IPS DF 6.9 (cell line): ENCODE measurements around the gene TOX3.

Experiments used
- DNase-seq: peaks from one replicate; pipeline ENCODE4 v3.0.0-alpha.2; 2013; ENCODE audit warnings: low read depth, low spot score
- H3K27ac ChIP-seq: one replicate; pipeline ENCODE4 v1.5.1; 2013; ENCODE audit warnings: low read length, control low read depth
- H3K27me3 ChIP-seq: 2 replicates; pipeline ENCODE4 v1.6.1; 2013; ENCODE audit warnings: mild to moderate bottlenecking, low read length; ENCODE audit not compliant: control insufficient read depth, insufficient read depth
- H3K36me3 ChIP-seq: 2 replicates; pipeline ENCODE4 v1.6.1; 2013; ENCODE audit warnings: low read length; ENCODE audit not compliant: control insufficient read depth, insufficient read depth
- H3K4me1 ChIP-seq: 2 replicates; pipeline ENCODE4 v1.6.1; 2013; ENCODE audit warnings: low read length; ENCODE audit not compliant: control insufficient read depth, insufficient read depth
- H3K4me3 ChIP-seq: 2 replicates; pipeline ENCODE4 v1.5.1; 2013; ENCODE audit warnings: mild to moderate bottlenecking, low read length
- H3K9me3 ChIP-seq: 2 replicates; pipeline ENCODE4 v1.6.1; 2013; ENCODE audit warnings: low read length, inconsistent platforms; ENCODE audit not compliant: control insufficient read depth, insufficient read depth
- WGBS: extraction: QIAGEN DNeasy Blood & Tissue Kit; methylation state at CpG from one replicate; pipeline ENCODE4 v1.1.7; 2013; ENCODE audit warnings: mixed read lengths, missing lambda C conversion rate; ENCODE audit not compliant: insufficient read length, insufficient coverage; 5-methylcytosine and 5-hydroxymethylcytosine counted together

TOX3 gene

DNA sequence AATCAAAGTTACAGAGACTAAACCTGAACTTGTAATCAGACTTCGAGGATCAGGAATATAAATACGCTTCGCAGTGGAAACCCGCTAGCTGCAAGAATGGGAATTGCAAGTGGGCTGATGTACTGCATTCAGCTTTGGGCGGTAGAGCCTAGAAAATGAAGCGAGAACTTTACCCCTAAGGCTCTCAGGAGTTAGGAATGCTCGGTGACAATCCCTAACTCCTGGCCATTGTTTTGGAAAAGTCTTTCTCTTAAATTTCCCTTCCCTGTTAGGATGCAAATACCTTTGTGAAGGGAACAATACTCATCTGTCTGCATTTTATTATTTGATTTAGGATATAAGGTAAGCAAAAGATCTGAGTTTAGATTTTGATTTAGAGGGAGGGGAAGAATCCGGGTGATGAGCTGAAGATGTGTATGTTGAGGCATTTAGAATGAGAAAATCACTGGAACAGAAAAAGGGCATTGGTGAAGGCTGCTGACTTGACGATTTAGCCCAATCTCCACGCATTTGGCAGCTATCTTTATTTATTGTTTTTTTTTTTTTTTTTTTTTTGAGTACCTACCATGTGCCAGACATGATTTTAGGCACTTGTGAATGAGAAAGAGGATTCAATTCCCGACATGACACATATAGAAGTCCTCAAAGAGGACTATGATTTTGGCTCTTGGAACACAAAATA lies 2.2 kb upstream of the TOX3 start:
- Histone ChIP-seq H3K27ac (no peak overlapping the region), H3K4me1 (peaks cover 4% of the 10 kb centered on the region; the same call in 1 of the 2 replicates), H3K4me3 (no peak overlapping the region), H3K27me3 (peaks cover 9% of the 10 kb centered on the region), H3K36me3 (no peaks in the 10 kb centered on the region), H3K9me3 (no peaks in the 10 kb centered on the region)
- peak; percentile 48 for DNase-seq
- 100% methylated on average over 1 of the region's 11 CpGs for WGBS

DNA sequence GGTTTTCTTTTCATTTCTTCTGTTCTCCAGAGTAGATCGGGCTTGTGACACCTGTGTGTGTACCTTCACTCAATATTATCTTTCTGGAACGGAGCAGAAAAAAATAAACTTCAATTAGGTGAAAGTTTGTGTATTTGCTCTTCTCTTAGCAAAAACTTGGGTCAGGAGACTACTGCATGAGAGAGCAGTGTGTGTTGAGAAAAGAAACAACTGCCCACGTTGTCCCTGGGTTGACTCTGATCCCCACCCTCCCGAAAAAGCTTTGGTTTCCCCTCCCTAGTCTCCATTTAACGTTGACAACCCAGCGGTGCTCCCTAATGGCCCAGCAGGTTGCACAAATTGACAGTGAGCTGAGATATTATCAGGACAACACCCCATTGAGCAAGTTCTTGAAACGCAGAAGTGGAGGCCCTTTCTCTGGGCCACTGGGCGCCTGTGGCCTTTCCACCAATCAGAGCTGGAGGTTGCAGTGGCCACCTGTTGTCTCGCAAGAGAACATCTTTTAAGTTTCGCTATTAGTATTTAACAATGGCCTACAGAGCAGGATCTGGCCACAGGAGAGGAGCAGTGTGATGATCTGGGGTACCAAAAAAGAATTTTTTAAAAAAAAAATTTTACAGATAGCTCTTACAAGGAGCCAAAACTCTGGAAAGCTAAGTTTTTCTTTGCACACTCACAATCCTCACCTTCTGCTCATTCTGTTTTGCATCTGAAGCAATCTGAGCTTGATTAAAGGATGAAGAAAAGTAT lies 1.5 kb upstream of the TOX3 start:
- Histone ChIP-seq H3K4me3 (no peak overlapping the region; the same call in 1 of the 2 replicates), H3K27me3 (peaks cover 9% of the 10 kb centered on the region), H3K27ac (no peak overlapping the region), H3K4me1 (peaks cover 2% of the 10 kb centered on the region; the same call in 1 of the 2 replicates), H3K9me3 (no peaks in the 10 kb centered on the region), H3K36me3 (no peaks in the 10 kb centered on the region)
- DNase-seq: no peak
- WGBS: no CpG with 5 or more reads among the region's 10 CpGs

DNA sequence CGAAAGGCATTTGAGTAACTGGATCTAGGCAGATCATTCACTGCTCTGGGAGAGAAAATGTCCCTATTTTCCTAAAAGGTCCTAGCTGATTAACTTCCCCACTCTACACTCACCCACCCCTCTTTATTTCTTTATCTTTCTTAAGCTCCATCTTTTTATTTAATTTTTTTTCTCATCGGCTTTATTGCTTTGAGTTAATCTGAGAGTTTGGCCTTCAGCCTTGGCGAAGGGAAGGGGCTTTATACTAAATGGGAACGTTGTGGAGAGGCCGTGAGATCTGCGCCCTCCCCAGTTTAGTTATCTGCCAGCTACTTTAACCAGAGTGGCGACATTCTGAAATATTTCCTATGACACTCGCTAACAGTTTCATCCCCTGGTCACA lies 882 bp upstream of the TOX3 start:
- peaks cover 2% of the 10 kb centered on the region; the same call in 1 of the 2 replicates for H3K4me1 ChIP-seq
- H3K36me3 ChIP-seq: no peaks in the 10 kb centered on the region
- H3K9me3 ChIP-seq: no peaks in the 10 kb centered on the region
- H3K27me3 ChIP-seq: peaks cover 9% of the 10 kb centered on the region
- H3K27ac ChIP-seq: no peak overlapping the region
- no peak overlapping the region; the same call in 1 of the 2 replicates for H3K4me3 ChIP-seq
- no peak for DNase-seq
- WGBS: 100% methylated on average over 1 of the region's 8 CpGs

DNA sequence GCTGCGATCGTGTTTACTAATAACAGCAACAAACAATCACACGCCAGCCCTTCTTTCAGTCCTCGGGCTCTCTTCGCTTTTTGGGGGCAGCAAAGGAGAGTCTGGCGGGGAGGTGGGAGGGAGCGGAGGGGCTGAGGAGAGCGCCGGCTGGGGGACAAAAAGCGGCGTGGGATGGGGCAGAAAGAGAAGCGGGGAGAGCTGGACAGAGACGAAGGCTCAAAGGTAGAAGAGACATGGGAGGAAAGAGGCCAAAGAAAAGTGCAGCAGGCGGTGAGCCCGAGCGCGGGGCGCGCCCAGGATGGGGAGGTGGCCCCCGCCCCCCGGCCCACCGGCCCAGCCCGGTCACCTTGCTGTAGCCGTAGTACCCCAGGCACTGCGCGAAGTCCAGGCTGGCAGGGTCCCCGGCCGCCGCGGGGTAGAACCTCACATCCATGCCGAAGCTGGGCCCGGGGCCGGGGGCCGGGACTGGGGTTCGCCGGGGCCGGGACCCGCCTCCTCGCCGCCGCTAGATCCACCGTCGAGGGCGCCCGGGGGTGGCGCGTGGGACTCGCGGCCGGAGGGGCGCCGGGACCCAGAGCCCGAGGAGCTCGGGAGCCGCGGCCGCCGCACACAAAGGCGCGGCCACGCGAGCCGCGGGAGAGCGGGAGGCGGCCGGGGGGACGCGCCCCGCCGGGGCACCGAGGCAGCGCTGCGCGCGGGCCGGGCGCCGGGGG lies 496 bp downstream of the TOX3 start:
- peak overlapping the region; percentile 91 for H3K4me3 ChIP-seq

DNA sequence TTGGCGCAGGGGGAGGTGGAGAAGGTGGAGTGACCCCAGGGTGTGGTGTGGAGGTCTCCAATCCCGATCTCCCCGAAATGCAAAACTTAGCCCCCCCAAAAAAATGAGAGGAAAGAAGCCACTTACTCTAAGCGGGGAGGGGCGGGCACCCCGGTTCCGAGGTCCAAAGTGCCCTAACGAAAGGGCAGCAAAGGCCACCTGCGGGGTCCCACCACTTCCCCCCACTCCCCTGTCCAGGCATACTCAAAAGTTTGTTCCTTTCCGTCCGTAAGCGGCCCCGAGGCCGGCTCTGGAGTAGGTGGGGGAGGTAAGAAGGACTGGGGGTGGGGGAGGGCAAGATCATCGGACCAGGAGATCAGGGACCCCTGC lies 1.1 kb downstream of the TOX3 start:
- Histone ChIP-seq H3K4me3 (peak overlapping the region; percentile 91), H3K4me1 (peaks cover 2% of the 10 kb centered on the region; the same call in 1 of the 2 replicates), H3K27ac (no peak overlapping the region), H3K27me3 (peaks cover 6% of the 10 kb centered on the region; the same call in 1 of the 2 replicates), H3K9me3 (no peaks in the 10 kb centered on the region), H3K36me3 (no peaks in the 10 kb centered on the region)
- WGBS: no CpG with 5 or more reads among the region's 15 CpGs
- DNase-seq: no peak

More for the DNA sequence above, 496 bp downstream of the TOX3 start:
- H3K27me3 ChIP-seq: peaks cover 6% of the 10 kb centered on the region; the same call in 1 of the 2 replicates
- H3K27ac ChIP-seq: no peak overlapping the region
- peaks cover 2% of the 10 kb centered on the region; the same call in 1 of the 2 replicates for H3K4me1 ChIP-seq
- H3K9me3 ChIP-seq: no peaks in the 10 kb centered on the region
- H3K36me3 ChIP-seq: no peaks in the 10 kb centered on the region
- DNase-seq: no peak
- WGBS: no CpG with 5 or more reads among the region's 79 CpGs

DNA sequence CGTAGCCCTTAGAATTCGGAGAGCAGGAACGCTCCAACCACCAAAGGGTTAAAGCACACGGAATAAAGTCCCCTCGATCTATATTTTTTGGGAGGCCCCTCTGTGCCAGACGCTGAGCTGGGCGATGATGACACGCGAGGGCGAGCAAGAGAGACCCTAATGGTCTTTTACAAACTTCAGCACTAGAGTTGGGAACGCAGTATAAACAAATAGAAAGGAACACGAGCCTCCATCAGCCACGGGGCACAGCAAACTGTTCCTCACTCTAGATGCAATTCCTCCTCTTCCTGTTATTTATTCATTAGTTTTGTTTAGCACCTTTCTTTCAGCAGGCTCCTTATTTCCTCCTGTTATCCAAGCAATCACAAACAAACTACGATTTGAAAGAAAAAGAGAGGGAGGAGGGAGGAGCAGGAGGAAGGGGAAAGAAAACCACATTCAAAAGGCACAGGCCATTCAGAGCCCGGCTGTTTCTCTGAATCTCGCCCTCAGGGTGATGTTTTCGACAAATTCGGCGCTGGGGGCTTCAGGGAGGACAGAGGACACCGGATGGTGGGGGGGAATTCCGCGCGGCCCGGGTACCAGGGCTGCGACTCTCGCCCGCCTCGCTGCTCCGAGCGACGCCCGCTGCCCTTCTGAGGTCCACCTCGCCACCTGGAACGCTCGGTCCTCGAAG lies 1.6 kb downstream of the TOX3 start:
- WGBS: no CpG with 5 or more reads among the region's 36 CpGs
- Histone ChIP-seq H3K27me3 (peaks cover 6% of the 10 kb centered on the region; the same call in 1 of the 2 replicates), H3K4me3 (peak overlapping the region; percentile 91; the same call in 1 of the 2 replicates), H3K9me3 (no peaks in the 10 kb centered on the region), H3K4me1 (peaks cover 2% of the 10 kb centered on the region; the same call in 1 of the 2 replicates), H3K27ac (no peak overlapping the region), H3K36me3 (no peaks in the 10 kb centered on the region)
- DNase-seq: no peak

DNA sequence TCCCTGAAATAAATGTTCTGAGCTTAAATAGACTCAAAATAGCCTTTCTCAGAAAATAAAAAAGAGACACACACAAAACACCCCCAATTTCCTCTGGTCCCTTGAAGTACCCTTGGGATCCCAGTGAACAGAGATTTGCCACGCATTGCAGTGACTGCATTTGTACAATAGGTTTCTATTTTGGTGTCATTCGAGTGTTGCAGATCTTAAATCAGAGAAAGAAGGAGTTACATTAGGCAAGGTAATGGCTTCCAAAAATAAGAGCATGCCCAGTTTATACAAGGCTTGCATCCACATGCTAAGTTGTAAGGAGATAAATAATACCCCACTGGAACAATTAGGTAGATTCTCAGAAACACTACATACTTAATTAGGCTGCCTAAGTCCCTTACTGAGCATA lies 2.2 kb downstream of the TOX3 start:
- Histone ChIP-seq H3K9me3 (no peaks in the 10 kb centered on the region), H3K4me1 (peaks cover 2% of the 10 kb centered on the region; the same call in 1 of the 2 replicates), H3K36me3 (no peaks in the 10 kb centered on the region), H3K27ac (no peak overlapping the region), H3K27me3 (peaks cover 6% of the 10 kb centered on the region; the same call in 1 of the 2 replicates), H3K4me3 (peak overlapping the region; percentile 91; the same call in 1 of the 2 replicates)
- no CpG with 5 or more reads among the region's 2 CpGs for WGBS
- no peak for DNase-seq

DNA sequence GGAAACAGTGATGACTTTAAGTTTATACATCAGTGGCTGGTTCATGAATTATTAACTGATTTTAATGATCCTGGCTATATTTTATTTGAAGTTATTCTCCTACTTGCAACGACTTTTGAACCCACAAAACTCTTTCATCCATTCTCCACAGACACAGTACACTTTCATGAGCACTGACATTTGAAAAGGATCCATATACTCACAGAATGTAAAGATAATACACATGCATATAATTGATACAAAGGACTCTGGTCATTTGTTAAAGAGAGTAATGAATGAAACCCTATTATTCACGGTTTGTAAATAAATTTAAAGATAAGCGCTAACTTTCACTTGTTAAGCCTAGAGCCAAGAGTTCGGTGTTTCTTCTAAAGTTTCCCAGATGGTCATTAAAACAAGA lies 3.3 kb downstream of the TOX3 start:
- Histone ChIP-seq H3K4me3 (no peak overlapping the region), H3K27me3 (peaks cover 6% of the 10 kb centered on the region; the same call in 1 of the 2 replicates), H3K27ac (no peak overlapping the region), H3K4me1 (peaks cover 2% of the 10 kb centered on the region; the same call in 1 of the 2 replicates), H3K36me3 (no peaks in the 10 kb centered on the region), H3K9me3 (no peaks in the 10 kb centered on the region)
- no peak for DNase-seq
- WGBS: no CpG with 5 or more reads among the region's 4 CpGs

DNA sequence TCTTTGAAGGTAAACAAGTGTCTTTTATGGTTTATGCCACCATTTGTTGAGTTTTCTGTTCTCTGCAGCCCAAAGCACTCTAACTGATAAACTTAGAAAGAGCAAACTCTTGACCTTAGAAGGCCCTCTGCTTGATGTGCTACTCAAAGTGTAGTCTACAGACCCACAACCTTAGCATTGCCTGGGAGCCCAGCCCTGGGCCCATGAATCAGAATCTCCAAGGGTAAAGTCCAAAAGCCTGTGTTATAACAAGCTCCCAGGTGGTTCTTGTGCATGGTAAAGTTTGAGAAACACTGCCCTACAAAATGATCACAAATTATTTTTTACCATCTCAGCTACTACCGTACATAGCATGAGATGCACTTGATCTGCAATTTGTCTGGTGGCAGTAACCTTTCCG lies 6.0 kb downstream of the TOX3 start:
- no peak for DNase-seq
- no peaks in the 10 kb centered on the region for H3K36me3 ChIP-seq

DNA sequence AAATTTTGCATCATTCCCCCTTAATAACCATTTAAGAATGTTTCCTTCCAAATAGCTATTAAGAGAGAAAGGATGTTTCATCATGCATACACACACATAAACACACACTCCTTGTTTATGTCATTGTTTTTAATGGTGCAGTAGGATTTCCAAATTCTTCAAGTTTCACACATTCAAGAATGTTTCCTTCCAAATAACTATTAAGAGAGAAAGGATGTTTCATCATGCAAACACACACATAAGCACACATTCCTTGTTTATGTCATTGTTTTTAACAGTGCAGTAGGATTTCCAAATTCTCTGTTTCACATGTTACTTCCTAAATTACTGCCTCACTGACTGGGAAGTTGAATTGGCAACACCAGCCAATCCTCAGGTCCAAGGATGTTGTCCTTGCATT lies 7.8 kb downstream of the TOX3 start:
- Histone ChIP-seq H3K36me3 (no peaks in the 10 kb centered on the region), H3K9me3 (no peaks in the 10 kb centered on the region), H3K4me1 (peaks cover 2% of the 10 kb centered on the region; the same call in 1 of the 2 replicates), H3K4me3 (no peak overlapping the region), H3K27ac (no peak overlapping the region), H3K27me3 (no peaks in the 10 kb centered on the region)
- no peak for DNase-seq

More for the DNA sequence above, 6.0 kb downstream of the TOX3 start:
- Histone ChIP-seq H3K27me3 (no peaks in the 10 kb centered on the region), H3K9me3 (no peaks in the 10 kb centered on the region), H3K27ac (no peak overlapping the region), H3K4me1 (no peaks in the 10 kb centered on the region), H3K4me3 (no peak overlapping the region)
- no CpG with 5 or more reads among the region's 2 CpGs for WGBS
